GM12878 (cell line): ENCODE results near the gene BTF3L4. TPM values are rescaled to one million over a fixed set of nuclear protein-coding genes. Genes with fewer than 3 reads are reported as not detected.

ENCODE experiments used
- ATF7 ChIP-seq: fragments of 450-650 bp; IDR thresholded peaks from 2 replicates; pipeline ENCODE4 v1.6.1; 2016; ENCODE audit warnings: low read depth, mild to moderate bottlenecking
- BACH1 ChIP-seq: fragments of 450-650 bp; IDR thresholded peaks from 2 replicates; pipeline ENCODE4 v1.6.1; 2017; ENCODE audit warnings: mild to moderate bottlenecking, borderline replicate concordance
- BHLHE40 ChIP-seq, 2 experiments: fragments of 450-650 bp in 1 of 2; IDR thresholded peaks; 2 replicates each; pipeline ENCODE4 v1.6.1; 2011 to 2017; ENCODE audit warnings: low read depth in 2 of 2, borderline replicate concordance in 1 of 2, improper control_type of control experiment in 1 of 2, low read length in 1 of 2, mild to moderate bottlenecking in 1 of 2
- CEBPZ ChIP-seq: fragments of 150-350 bp; IDR thresholded peaks from 2 replicates; pipeline ENCODE4 v1.6.1; 2016; ENCODE audit warnings: low read depth, low read length
- CHD4 ChIP-seq: fragments of 200-600 bp; sonication (generic); IDR thresholded peaks from 2 replicates; pipeline ENCODE4 v1.6.1; 2016; ENCODE audit warnings: mild to moderate bottlenecking
- NFYA ChIP-seq: IDR thresholded peaks from 2 replicates; pipeline ENCODE4 v1.6.1; 2011; ENCODE audit warnings: low read depth, mild to moderate bottlenecking, low read length, improper control_type of control experiment, borderline replicate concordance
- POLR2AphosphoS2 ChIP-seq: IDR thresholded peaks from 2 replicates; pipeline ENCODE4 v1.6.1; 2011; ENCODE audit warnings: low read depth, mild to moderate bottlenecking, low read length, improper control_type of control experiment, moderate library complexity
- SMAD1 ChIP-seq: fragments of 450-650 bp; IDR thresholded peaks from 2 replicates; pipeline ENCODE4 v1.6.1; 2018; ENCODE audit warnings: mild to moderate bottlenecking, low read depth; ENCODE audit not compliant: partially characterized antibody
- SREBF1 ChIP-seq: IDR thresholded peaks from 2 replicates; pipeline ENCODE4 v1.6.1; 2012; ENCODE audit warnings: mild to moderate bottlenecking, low read length
- TARDBP ChIP-seq: IDR thresholded peaks from 2 replicates; pipeline ENCODE4 v1.6.1; 2016; ENCODE audit warnings: borderline replicate concordance
- TCF7 ChIP-seq: IDR thresholded peaks from 2 replicates; pipeline ENCODE4 v1.6.1; 2014; ENCODE audit warnings: antibody characterized with exemption, borderline replicate concordance
- YBX1 ChIP-seq: fragments of 450-650 bp; IDR thresholded peaks from 2 replicates; pipeline ENCODE4 v1.6.1; 2016; ENCODE audit warnings: antibody characterized with exemption
- ZBED1 ChIP-seq: IDR thresholded peaks from 2 replicates; pipeline ENCODE4 v1.6.1; 2016; ENCODE audit warnings: borderline replicate concordance
- ZBTB11 ChIP-seq: fragments of 450-650 bp; formaldehyde crosslinking; IDR thresholded peaks from 2 replicates; pipeline ENCODE4 v1.5.0; 2022; ENCODE audit warnings: mild to moderate bottlenecking, missing genetic modification characterization
- ZNF622 ChIP-seq: fragments of 450-650 bp; IDR thresholded peaks from 2 replicates; pipeline ENCODE4 v1.6.1; 2017; ENCODE audit warnings: mild to moderate bottlenecking, inconsistent platforms
- ZSCAN29 ChIP-seq: fragments of 450-650 bp; IDR thresholded peaks from 2 replicates; pipeline ENCODE4 v1.6.1; 2017; ENCODE audit warnings: mild to moderate bottlenecking, moderate library complexity
- polyA plus RNA-seq, 11 experiments: library from polyadenylated mRNA; depleted of rRNA in 4 of 11; unstranded in 6 of 11; stranded (reverse) in 5 of 11; fragments of >200 nt; fragmentation: Nextera tagmentation in 4 of 11; fragmentation: Illumina TruSeq in 1 of 11; extraction: Ambion mirVana in 4 of 11; extraction: Trizol in 1 of 11; gene quantifications; 1 replicate in 1 of 11; 2 replicates in 10 of 11; pipeline versions ENCODE4 v1.2.1 to v1.2.3, GENCODE V29; 2011 to 2016; ENCODE audit warnings: inconsistent platforms in 2 of 11, missing spikeins in 2 of 11, low read depth in 1 of 11
- total RNA-seq, 4 experiments: library from RNA; depleted of rRNA in 3 of 4; stranded (reverse); fragments of >200 nt in 3 of 4; fragmentation: Illumina TruSeq in 1 of 4; extraction: Trizol in 1 of 4; gene quantifications; 2 replicates each; pipeline versions ENCODE4 v1.2.1 to v1.2.3, GENCODE V29; 2013 to 2021
- TF ChIP-seq, protein P1 (sequence below): IDR thresholded peaks from 2 replicates; pipeline ENCODE4 v1.6.1; 2011; ENCODE audit warnings: low read depth, low read length, improper control_type of control experiment, borderline replicate concordance
- TF ChIP-seq, protein P2 (sequence below): IDR thresholded peaks from 2 replicates; pipeline ENCODE4 v1.6.1; 2011; ENCODE audit warnings: low read depth, mild to moderate bottlenecking, low read length, moderate library complexity, borderline replicate concordance; ENCODE audit errors: extremely low read depth
- TF ChIP-seq, protein P3 (sequence below): IDR thresholded peaks from 2 replicates; pipeline ENCODE4 v1.6.1; 2012; ENCODE audit warnings: low read depth, low read length, improper control_type of control experiment

The BTF3L4 gene
- total and polyA plus RNA-seq, 10 of the 15 experiments (the other 5 are each of a cell fraction or from before 2014, with no cell fraction given), result 25.0 to 76.9 (median 66.8) TPM

GRCh38 chr1:52055066-52055865 is 829 bp upstream of the BTF3L4 start, which contains the start of gene TXNDC12 (continued):
- TF ChIP-seq BACH1 (0 out of 2 replicates have a peak, but pooled peaks have one; percentile 10), ZBTB11 (CRISPR knock-in tag) (no peak), YBX1 (no peak), SMAD1 (no peak), TCF7 (no peak), CHD4 (no peak), CEBPZ (no peak), POLR2AphosphoS2 (peak; percentile 83), ZNF622 (no peak), SREBF1 (no peak), ZSCAN29 (no peak), NFYA (no peak), ZBED1 (no peak; the same call in 1 of the 2 replicates), ATF7 (peak; percentile 62; the same call in 1 of the 2 replicates), TARDBP (no peak), BHLHE40 (IDR thresholded peaks at IDR 0.05; ENCODE audit: borderline replicate concordance in 1 of 2, low read depth in 2 of 2, low read length in 1 of 2) (peak in 1 of 2 experiments; percentile 39; a peak in 1 of 4 replicates)
- TF ChIP-seq, protein P1, sequence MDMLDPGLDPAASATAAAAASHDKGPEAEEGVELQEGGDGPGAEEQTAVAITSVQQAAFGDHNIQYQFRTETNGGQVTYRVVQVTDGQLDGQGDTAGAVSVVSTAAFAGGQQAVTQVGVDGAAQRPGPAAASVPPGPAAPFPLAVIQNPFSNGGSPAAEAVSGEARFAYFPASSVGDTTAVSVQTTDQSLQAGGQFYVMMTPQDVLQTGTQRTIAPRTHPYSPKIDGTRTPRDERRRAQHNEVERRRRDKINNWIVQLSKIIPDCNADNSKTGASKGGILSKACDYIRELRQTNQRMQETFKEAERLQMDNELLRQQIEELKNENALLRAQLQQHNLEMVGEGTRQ, result no peak
- TF ChIP-seq, protein P2, sequence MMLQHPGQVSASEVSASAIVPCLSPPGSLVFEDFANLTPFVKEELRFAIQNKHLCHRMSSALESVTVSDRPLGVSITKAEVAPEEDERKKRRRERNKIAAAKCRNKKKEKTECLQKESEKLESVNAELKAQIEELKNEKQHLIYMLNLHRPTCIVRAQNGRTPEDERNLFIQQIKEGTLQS, result no peak
- TF ChIP-seq, protein P3, sequence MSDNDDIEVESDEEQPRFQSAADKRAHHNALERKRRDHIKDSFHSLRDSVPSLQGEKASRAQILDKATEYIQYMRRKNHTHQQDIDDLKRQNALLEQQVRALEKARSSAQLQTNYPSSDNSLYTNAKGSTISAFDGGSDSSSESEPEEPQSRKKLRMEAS, result peak; percentile 39
